CD14-positive monocyte (primary cell): Measurements from ENCODE around the gene DNAH9. TPM values are rescaled to one million over a fixed set of nuclear protein-coding genes. Genes with fewer than 3 reads are reported as not detected.

ENCODE experiments used
- DNase-seq, 3 donors: peaks; one replicate each; pipeline ENCODE4 v3.0.0-alpha.2; 2011 to 2022
- H2AFZ ChIP-seq: 2 replicates; pipeline ENCODE4 v1.6.0; 2012; ENCODE audit warnings: mild to moderate bottlenecking, low read depth, low read length, inconsistent platforms; ENCODE audit not compliant: insufficient read depth, poor library complexity, severe bottlenecking
- H3K27ac ChIP-seq, 2 donors: 1 replicate in 1 of 2; 2 replicates in 1 of 2; pipeline ENCODE4 v1.5.1; 2012 to 2013; ENCODE audit warnings: low read length in 2 of 2, control low read depth in 1 of 2, inconsistent platforms in 1 of 2, low read depth in 1 of 2, mild to moderate bottlenecking in 1 of 2
- H3K27me3 ChIP-seq, 2 donors: one replicate each; pipeline versions ENCODE4 v1.6.0 to v1.6.1; 2011 to 2013; ENCODE audit warnings: low read length in 2 of 2; ENCODE audit not compliant: control insufficient read depth in 2 of 2, insufficient read depth in 2 of 2
- H3K36me3 ChIP-seq, 2 donors: replicated peaks in 1 of 2; 1 replicate in 1 of 2; 2 replicates in 1 of 2; pipeline versions ENCODE4 v1.5.1 to v1.6.1; 2012 to 2013; ENCODE audit warnings: low read length in 2 of 2, control low read depth in 1 of 2, inconsistent platforms in 1 of 2, mild to moderate bottlenecking in 1 of 2; ENCODE audit not compliant: insufficient read depth in 2 of 2, control insufficient read depth in 1 of 2
- H3K4me1 ChIP-seq, 2 donors: 1 replicate in 1 of 2; 2 replicates in 1 of 2; pipeline versions ENCODE4 v1.5.1 to v1.6.1; 2012 to 2013; ENCODE audit warnings: low read length in 2 of 2, control low read depth in 1 of 2, inconsistent platforms in 1 of 2, mild to moderate bottlenecking in 1 of 2, moderate library complexity in 1 of 2; ENCODE audit not compliant: insufficient read depth in 2 of 2, control insufficient read depth in 1 of 2
- H3K4me2 ChIP-seq: replicated peaks from 2 replicates; pipeline ENCODE3; 2012; ENCODE audit warnings: low read length, moderate library complexity, mild to moderate bottlenecking; ENCODE audit not compliant: poor library complexity, severe bottlenecking; ENCODE audit errors: extremely low read depth
- H3K4me3 ChIP-seq, 3 experiments: fragments of 200-600 bp in 1 of 3; sonication (generic) in 1 of 3; replicated peaks in 1 of 3; 1 replicate in 2 of 3; 2 replicates in 1 of 3; pipeline ENCODE4 v1.5.1; 2011 to 2013; ENCODE audit warnings: low read length in 3 of 3, mild to moderate bottlenecking in 3 of 3, control low read depth in 2 of 3, low read depth in 2 of 3, inconsistent platforms in 1 of 3, moderate library complexity in 1 of 3
- H3K79me2 ChIP-seq: 2 replicates; pipeline ENCODE4 v1.6.0; 2012; ENCODE audit warnings: mild to moderate bottlenecking, control low read depth, inconsistent platforms, low read length, moderate library complexity; ENCODE audit not compliant: insufficient read depth
- H3K9ac ChIP-seq: 2 replicates; pipeline ENCODE4 v1.6.0; 2017; ENCODE audit warnings: low read length, mild to moderate bottlenecking; ENCODE audit not compliant: insufficient read depth, poor library complexity, severe bottlenecking
- H3K9me3 ChIP-seq, 2 donors: replicated peaks in 1 of 2; 1 replicate in 1 of 2; 2 replicates in 1 of 2; pipeline versions ENCODE4 v1.5.1 to v1.6.1; 2012 to 2013; ENCODE audit warnings: low read length in 2 of 2, control low read depth in 1 of 2; ENCODE audit not compliant: control insufficient read depth in 1 of 2, insufficient read depth in 1 of 2
- H4K20me1 ChIP-seq: 2 replicates; pipeline ENCODE4 v1.6.0; 2012; ENCODE audit warnings: mild to moderate bottlenecking, low read length, control low read depth, moderate library complexity; ENCODE audit not compliant: insufficient read depth
- H3K27ac Mint-ChIP-seq, 7 donors: one replicate each; pipeline ENCODE4 v1.8.0; 2020; ENCODE audit warnings: mild to moderate bottlenecking in 7 of 7, mixed read lengths in 7 of 7, moderate library complexity in 6 of 7, inconsistent platforms in 2 of 7
- H3K27me3 Mint-ChIP-seq, 3 donors: one replicate each; pipeline ENCODE4 v1.8.0; 2021 to 2022; ENCODE audit warnings: low read depth in 3 of 3, mild to moderate bottlenecking in 3 of 3, mixed read lengths in 3 of 3, moderate library complexity in 3 of 3, inconsistent platforms in 1 of 3
- H3K36me3 Mint-ChIP-seq, 2 donors: one replicate each; pipeline ENCODE4 v1.8.0; 2020; ENCODE audit warnings: mixed read lengths in 2 of 2, inconsistent platforms in 1 of 2, mild to moderate bottlenecking in 1 of 2
- H3K4me1 Mint-ChIP-seq: one replicate; pipeline ENCODE4 v1.8.0; 2020; ENCODE audit warnings: mild to moderate bottlenecking, mixed read lengths
- H3K4me3 Mint-ChIP-seq, 2 donors: one replicate each; pipeline ENCODE4 v1.8.0; 2020; ENCODE audit warnings: mild to moderate bottlenecking in 2 of 2, mixed read lengths in 2 of 2, moderate library complexity in 1 of 2
- H3K9me3 Mint-ChIP-seq, 7 donors: one replicate each; pipeline ENCODE4 v1.8.0; 2020 to 2022; ENCODE audit warnings: mixed read lengths in 7 of 7, mild to moderate bottlenecking in 6 of 7, moderate library complexity in 6 of 7, inconsistent platforms in 2 of 7
- WGBS: methylation state at CpG from one replicate; pipeline ENCODE4 v1.1.5; 2013; ENCODE audit warnings: missing lambda C conversion rate; ENCODE audit not compliant: insufficient coverage; 5-methylcytosine and 5-hydroxymethylcytosine counted together
- intact Hi-C, 2 donors: fragments of 100-400 bp; cut with micrococcal nuclease; formaldehyde crosslinking; loops; one replicate each; pipeline versions ENCODE4 v1.15.0 to v1.15.1; 2023
- polyA plus RNA-seq, 3 donors: library from polyadenylated mRNA; depleted of rRNA in 1 of 3; unstranded in 2 of 3; stranded (reverse) in 1 of 3; fragments of 300-500 nt in 2 of 3; fragments of >200 nt in 1 of 3; fragmentation: Illumina TruSeq in 2 of 3; gene quantifications; 1 replicate in 2 of 3; 2 replicates in 1 of 3; pipeline ENCODE4 v1.2.3, GENCODE V29; 2012 to 2021
- TF ChIP-seq, protein P1 (sequence below): fragments of 200-600 bp; IDR thresholded peaks from one replicate; pipeline ENCODE4 v1.8.0; 2022; ENCODE audit warnings: antibody characterized with exemption, mild to moderate bottlenecking

DNAH9 gene
- polyA plus RNA-seq, 3 donors = not detected

DNA sequence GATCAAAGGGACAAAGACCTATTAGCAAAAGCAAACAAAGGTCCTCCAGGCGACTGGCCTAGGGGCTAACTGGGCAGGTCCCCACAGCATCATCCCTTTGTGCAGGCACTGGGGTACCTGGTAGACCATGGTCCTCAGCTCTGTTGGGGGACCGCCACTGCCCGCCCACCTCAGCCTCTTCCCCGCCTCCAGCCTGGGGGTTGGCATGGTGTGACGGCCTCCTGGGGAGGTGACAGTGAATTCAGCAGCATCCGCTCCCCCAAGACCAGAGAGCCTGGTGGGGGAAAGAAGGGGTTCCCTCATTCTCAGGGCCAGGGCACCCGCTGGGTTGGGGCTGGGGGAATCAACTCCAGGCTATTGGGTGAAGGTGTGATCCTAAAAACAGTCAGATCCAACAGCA lies 38.7 kb upstream of the DNAH9 start:
- Histone ChIP-seq H3K4me1 (no peaks in the 10 kb centered on the region), H3K79me2 (no peaks in the 10 kb centered on the region), H3K4me2 (no peak overlapping the region), H2AFZ (no peak overlapping the region), H3K4me3 (no peak overlapping the region), H4K20me1 (no peaks in the 10 kb centered on the region), H3K9me3 (peaks cover 43 to 63% of the 10 kb centered on the region in 2 donors), H3K27me3 (no peaks in the 10 kb centered on the region), H3K27ac (no peak overlapping the region), H3K36me3 (no peaks in the 10 kb centered on the region), H3K9ac (no peak overlapping the region)
- Mint-ChIP-seq H3K36me3 (no peaks in the 10 kb centered on the region), H3K9me3 (peaks cover 21 to 46% (median 31%) of the 10 kb centered on the region in 7 donors), H3K4me1 (no peaks in the 10 kb centered on the region), H3K27ac (no peak overlapping the region), H3K4me3 (no peak overlapping the region), H3K27me3 (peaks cover 0 to 2% (median 0%) of the 10 kb centered on the region in 3 donors)
- intact Hi-C loops = no loop called here
- WGBS = 67% methylated on average over 4 of the region's 7 CpGs
- TF ChIP-seq, protein P1, sequence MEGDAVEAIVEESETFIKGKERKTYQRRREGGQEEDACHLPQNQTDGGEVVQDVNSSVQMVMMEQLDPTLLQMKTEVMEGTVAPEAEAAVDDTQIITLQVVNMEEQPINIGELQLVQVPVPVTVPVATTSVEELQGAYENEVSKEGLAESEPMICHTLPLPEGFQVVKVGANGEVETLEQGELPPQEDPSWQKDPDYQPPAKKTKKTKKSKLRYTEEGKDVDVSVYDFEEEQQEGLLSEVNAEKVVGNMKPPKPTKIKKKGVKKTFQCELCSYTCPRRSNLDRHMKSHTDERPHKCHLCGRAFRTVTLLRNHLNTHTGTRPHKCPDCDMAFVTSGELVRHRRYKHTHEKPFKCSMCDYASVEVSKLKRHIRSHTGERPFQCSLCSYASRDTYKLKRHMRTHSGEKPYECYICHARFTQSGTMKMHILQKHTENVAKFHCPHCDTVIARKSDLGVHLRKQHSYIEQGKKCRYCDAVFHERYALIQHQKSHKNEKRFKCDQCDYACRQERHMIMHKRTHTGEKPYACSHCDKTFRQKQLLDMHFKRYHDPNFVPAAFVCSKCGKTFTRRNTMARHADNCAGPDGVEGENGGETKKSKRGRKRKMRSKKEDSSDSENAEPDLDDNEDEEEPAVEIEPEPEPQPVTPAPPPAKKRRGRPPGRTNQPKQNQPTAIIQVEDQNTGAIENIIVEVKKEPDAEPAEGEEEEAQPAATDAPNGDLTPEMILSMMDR = no peak
- no peak for DNase-seq

DNA sequence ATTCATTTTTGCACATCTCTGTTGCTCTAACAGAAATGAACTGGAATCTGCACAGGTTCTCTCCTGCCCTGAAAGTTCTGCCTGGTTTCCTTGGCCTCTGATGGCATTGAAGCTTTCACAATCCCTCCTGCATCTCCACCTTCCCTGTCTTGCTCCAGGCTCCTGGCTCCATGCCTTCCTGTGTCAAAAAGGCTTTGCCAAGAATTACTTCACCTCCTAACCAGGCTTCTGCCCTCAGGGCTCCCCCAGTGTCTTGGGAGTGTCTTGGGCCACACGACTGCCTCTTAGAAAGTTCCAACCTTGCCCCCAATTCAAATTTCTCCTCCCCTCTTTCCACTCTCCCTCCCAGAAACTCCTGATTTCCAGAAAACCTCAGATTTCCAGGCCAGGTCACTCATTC lies 37.0 kb upstream of the DNAH9 start:
- intact Hi-C loops = no loop called here
- TF ChIP-seq, protein P1 = no peak
- no peaks in the 10 kb centered on the region for H3K79me2 ChIP-seq
- no peak overlapping the region for H3K4me3 ChIP-seq
- WGBS = 85% methylated on average over 1 of the region's 1 CpG
- no peak overlapping the region for H3K9ac ChIP-seq
- Mint-ChIP-seq H3K27me3 (peaks cover 0 to 2% (median 0%) of the 10 kb centered on the region in 3 donors), H3K9me3 (peaks cover 14 to 38% (median 31%) of the 10 kb centered on the region in 7 donors), H3K4me3 (no peak overlapping the region), H3K36me3 (no peaks in the 10 kb centered on the region), H3K4me1 (no peaks in the 10 kb centered on the region), H3K27ac (no peak overlapping the region)
- H3K4me2 ChIP-seq = no peak overlapping the region
- no peak overlapping the region for H2AFZ ChIP-seq
- H3K27ac ChIP-seq = no peak overlapping the region
- no peaks in the 10 kb centered on the region for H4K20me1 ChIP-seq
- no peaks in the 10 kb centered on the region for H3K36me3 ChIP-seq
- H3K9me3 ChIP-seq = peaks cover 39 to 54% of the 10 kb centered on the region in 2 donors
- no peaks in the 10 kb centered on the region for H3K4me1 ChIP-seq
- no peaks in the 10 kb centered on the region for H3K27me3 ChIP-seq
- no peak for DNase-seq
